GM18907 (cell line): ENCODE measurements around the gene PDE11A.
"Not testable (repeated sequence)": the region's sequence is repeated elsewhere in the genome, so short reads cannot be mapped to it uniquely, and the experiment has no call there.

ENCODE experiments used
- ATAC-seq: cut with Tn5 transposase; IDR thresholded peaks from one replicate; pipeline ENCODE4 v1.9.1; 2021; ENCODE audit warnings: mild to moderate bottlenecking, moderate library complexity; ENCODE audit not compliant: unreplicated experiment

PDE11A gene

DNA sequence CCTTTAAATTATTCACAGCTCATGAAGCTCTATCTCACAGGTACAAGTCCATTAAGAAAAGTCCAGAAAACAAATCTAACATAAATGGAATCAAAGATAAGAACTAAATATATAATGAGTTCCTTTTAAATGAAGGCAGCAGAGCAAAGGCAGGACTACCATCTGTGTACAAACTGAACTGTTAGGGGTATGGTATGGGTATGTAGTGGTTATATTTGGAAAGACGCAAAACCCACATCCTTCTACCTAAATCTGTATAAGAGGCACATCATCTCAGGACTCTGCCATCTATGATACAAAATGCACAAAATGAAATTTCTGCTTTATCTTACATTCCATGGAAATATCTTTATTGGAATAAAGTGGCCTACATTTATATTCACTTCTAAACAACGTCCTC, 59.9 kb downstream of the PDE11A start:
- ATAC-seq, result no peak

GRCh38 chr2:178009813-178010212, 62.8 kb downstream of the PDE11A start:
- no peak for ATAC-seq

DNA sequence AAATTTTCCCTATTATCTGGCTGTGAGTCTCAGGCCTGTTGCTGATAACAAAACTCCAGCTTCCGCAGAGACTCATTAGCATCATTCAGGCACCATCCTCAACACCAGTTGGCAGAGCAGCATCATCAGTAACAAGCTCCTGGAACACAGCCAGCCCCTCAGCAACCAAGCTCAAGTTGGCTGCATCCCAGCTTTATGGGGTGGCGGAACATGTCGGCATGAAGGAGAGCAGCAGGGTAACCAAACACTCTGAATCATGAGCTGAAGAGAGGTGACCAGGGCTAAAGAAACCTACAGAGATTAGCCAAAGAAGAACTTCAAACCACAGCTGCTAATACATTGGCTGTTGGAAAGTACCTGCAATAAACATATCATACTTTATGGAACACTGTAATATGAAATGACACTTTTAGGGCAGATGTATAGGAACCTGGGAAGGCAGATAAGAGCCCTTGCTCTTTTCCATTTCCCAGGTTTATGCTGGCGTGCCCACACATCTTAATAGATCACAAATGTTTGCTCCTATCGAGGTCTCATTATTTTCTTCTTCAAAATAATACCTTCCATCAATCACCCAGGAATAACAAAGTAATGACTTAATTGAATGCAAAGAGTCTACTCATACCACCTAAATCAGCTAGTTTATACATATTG, 63.8 kb downstream of the PDE11A start:
- no peak for ATAC-seq

GRCh38 chr2:178006710-178007109, 65.9 kb downstream of the PDE11A start:
- ATAC-seq, result no peak

- ATAC-seq, result no peak
Observed at GRCh38 chr2:178005756-178006155, 66.8 kb downstream of the PDE11A start.

DNA sequence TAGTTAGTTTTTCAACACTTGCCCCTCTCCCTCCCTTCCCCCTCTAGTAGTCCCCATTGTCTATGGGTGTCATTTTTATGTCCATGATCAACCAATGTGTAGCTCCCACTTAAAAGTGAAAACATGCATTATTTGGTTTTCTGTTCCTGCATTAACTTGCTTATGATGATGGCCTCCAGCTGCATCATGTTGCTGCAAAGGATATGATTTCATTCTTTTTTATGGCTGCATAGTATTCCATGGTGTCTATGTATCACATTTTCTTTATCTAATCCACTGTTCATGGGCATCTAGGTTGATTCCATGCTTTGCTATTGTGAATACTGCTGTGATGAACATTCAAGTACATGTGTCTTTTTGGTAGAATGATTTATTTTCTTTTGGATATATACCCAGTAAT, 70.5 kb downstream of the PDE11A start:
- no peak for ATAC-seq

DNA sequence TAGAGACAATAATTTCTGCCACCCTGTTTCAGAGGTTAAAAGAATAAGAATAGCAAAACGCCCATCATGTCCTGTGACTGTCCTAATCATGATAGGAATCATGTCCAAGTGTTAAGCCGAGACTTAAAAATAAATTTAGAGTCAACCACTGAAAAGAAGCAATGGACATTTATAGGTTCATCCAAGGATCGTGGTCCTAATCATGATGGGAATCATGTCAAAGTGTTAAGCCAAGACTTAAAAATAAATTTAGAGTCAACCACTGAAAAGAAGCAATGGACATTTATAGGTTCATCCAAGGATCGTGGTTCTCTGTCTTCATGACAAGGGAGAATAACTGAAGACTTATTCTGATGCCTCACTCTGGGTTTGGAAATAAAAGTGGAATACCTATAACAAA, 73.6 kb downstream of the PDE11A start:
- ATAC-seq, result no peak

- ATAC-seq, result no peak
Observed at GRCh38 chr2:177998006-177998405, 74.6 kb downstream of the PDE11A start.

DNA sequence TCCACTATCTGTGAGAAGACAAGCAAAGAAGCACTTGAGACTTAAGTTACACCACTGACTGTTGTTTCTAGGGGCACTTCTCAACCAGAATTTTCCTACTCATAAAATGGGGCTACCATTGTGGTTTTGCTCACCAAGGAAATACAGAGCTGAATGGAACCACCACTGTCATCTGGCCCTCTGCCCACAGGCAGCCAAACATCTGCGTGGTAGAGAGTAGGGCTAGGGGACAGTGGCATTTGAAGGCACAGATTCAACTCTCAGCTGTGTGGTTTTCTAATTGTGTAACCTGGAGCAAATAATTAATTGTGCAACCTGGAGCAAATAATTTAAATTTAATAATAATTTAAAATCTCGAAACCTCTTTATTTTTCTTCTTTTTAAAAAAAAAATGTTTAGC, 79.6 kb downstream of the PDE11A start:
- ATAC-seq, result no peak

DNA sequence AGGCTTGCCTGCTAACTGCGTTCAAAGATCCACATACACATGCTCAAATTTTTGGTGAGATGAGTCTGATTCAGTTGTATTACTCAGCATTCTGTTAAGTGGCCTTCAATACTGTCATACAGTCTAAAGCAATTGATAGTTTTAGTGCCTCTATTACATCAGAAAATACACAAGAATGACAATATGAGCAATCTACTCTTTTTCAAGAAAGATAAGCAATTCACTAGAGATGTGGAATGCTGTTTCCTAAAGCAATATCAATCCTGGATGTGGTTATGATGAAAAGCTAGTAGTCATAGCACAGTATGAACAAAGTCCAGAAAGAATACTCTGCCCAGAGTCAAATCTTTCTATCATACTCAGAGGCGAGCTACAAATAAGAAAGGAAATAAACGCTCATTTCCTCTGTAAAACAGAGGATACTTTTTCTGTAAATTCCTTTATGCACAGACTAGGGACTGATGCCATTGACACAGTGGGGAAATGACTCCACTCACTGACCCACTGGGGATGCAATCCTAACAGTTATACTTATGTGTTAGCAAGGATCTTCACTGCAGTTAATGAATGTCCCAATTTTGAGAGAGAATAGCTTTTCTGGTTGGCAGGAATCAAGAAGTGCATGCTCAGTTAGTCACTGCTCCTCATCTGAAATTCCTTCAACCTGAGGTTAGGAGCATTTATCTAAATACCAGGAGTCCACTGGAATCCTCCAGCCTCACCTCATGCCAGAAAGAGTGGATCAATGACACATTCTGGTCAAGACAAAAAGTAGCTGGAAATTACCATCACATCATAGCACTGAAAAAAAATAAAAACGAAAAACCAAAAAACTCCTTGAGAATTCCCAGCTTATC, 83.3 kb downstream of the PDE11A start:
- ATAC-seq, result no peak

DNA sequence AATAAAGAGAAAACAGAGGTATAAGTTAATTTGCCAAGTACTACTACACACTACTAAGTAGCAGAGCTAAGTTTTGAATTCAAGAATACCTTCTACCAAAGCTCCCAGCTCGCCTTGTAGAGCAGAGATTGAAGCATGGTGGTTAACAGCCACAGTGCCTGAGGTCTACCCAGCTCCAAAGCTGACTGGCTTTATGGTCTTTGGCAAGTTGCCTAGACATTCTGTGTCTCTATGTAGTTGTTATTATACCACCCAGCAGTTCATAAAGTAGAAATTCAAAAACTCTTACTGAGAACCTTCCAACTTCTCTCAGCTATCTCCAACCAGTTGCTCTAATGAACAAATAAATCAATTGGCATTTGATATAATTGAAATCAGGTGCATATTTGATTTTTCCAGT, 87.8 kb downstream of the PDE11A start:
- no peak for ATAC-seq

DNA sequence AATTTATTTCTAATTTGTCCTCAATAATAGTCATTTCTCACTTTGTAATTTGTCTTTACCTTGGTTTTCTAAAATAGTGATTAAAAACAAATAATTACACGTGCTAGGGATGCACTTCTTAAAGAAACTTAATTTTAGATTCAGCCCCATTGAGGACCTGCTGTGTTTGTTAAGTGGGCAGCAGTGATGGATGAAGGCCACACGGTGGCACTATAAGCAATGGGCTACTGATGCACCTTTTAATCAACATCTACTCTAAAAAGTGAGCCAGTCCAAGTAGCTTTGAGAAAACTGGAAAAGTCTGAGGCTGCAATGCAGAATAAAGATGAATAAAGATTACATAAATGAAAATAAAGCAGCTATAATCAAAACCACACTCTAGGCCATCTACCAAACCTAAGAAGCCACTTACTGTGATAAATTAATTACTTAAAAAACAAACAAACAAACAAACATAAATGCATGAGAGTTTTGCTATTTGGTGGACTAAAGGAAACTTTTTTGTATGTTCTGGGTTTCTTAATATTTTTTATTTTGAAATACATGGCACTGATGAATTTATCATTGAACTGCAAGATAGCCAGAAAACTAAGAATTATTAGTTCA, 89.3 kb downstream of the PDE11A start:
- ATAC-seq, result peak; percentile 87

DNA sequence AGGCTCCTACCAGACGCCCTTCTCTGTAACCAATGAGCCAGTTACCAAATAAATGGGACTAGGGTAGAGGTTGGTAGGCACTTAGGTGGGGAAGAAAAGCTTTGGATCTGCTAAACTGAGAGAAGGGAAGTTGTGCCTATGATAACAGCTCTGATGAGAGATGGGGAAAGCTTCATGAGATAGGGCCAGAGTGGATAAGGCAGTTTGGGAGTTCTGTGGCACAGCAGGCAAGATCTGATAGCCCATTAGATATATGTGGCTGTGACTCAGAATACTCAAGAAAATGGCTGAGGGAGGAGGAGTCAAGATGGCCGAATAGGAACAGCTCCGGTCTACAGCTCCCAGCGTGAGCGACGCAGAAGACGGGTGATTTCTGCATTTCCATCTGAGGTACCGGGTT, 99.8 kb downstream of the PDE11A start:
- ATAC-seq, result no peak

GRCh38 chr2:177972123-177972522, 100.5 kb downstream of the PDE11A start:
- no peak for ATAC-seq

DNA sequence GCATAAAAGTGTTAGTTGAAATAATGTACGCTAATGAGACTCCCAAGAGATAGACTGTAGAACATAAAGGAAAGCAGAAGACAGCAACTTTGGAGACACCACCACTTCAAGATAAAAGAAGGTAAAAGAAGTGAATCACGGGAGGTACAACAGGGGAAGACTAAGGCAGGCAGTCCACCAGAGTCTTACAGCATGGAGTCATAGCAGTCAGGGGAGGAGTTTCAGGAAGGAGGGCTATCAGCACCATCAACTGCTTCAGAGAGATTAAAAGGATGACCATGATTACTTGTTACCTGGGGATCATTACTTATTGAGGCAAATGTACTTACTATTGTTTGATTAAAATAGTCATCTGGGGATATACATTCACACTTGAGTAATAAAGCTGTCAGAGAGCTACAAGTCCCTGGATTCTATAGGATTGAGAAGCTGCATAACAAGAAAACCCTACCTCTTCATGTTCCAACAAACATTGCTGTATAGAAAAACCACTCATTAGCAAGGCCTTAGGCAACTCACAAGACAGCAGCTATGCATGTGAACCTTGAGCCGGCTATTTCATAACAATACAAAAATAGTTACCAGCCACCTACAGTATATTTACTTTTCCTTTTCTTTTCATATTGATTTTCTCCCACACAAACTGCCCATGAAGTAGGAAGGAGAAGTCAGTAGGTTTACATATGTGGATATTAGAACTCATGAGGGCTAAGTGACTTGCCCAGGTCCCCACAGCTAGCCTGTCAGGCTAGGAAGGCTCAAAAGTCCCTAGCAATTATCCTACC, 101.7 kb downstream of the PDE11A start:
- no peak for ATAC-seq

GRCh38 chr2:177964892-177965291, 107.7 kb downstream of the PDE11A start:
- ATAC-seq, result no peak

DNA sequence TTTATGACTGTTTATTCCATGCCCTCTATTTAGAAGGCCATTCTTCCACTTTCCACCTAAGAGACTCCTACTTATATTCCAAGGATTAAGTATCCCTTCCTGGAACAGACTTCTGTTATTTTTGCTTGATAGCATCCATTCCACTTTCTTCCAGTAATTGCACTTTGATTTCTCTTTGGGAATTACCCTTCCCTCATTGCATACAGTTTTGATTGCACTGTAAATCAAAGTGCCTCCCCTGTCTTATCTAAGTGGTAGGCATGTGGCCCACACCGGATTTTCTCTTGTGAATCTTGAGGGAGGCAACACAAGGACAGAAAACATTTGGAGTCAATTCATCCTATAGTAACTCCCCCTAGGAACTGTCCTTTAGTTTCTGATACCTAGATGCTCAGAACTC, 120.4 kb downstream of the PDE11A start:
- ATAC-seq, result no peak

- ATAC-seq, result not testable (repeated sequence)
Observed at GRCh38 chr2:177947598-177947997, 125.0 kb downstream of the PDE11A start.

- not testable (repeated sequence) for ATAC-seq
Observed at GRCh38 chr2:177944530-177944929, 128.0 kb downstream of the PDE11A start.

- no peak for ATAC-seq
Observed at GRCh38 chr2:177942731-177943130, 129.8 kb downstream of the PDE11A start.

- no peak for ATAC-seq
Observed at GRCh38 chr2:177939211-177939610, 133.4 kb downstream of the PDE11A start.
